Heart left ventricle (tissue), 16 donors: ENCODE results near the gene DPYSL3. TPM values are rescaled to one million over a fixed set of nuclear protein-coding genes. Genes with fewer than 3 reads are reported as not detected.

Source experiments
- ATAC-seq, 4 donors: fragments of 200-7000 bp; cut with Tn5 transposase; one replicate each; pipeline ENCODE4 v1.9.1; 2020 to 2022; ENCODE audit warnings: moderate library complexity in 4 of 4, mild to moderate bottlenecking in 3 of 4, moderate number of reproducible peaks in 1 of 4
- DNase-seq, 5 donors: peaks; one replicate each; pipeline ENCODE4 v3.0.0-alpha.2; 2020
- H3K27ac ChIP-seq, 12 donors: fragments of 200-600 bp; sonication (generic) in 4 of 12; one replicate each; pipeline versions ENCODE4 v1.5.0 to v1.8.0; 2016 to 2022; ENCODE audit warnings: mild to moderate bottlenecking in 2 of 12
- H3K27me3 ChIP-seq, 9 donors: fragments of 200-600 bp; sonication (generic) in 2 of 9; one replicate each; pipeline versions ENCODE4 v1.5.1 to v1.8.0; 2016 to 2022; ENCODE audit warnings: mild to moderate bottlenecking in 3 of 9
- H3K36me3 ChIP-seq, 9 donors: fragments of 200-600 bp; sonication (generic) in 2 of 9; one replicate each; pipeline versions ENCODE4 v1.5.0 to v1.8.0; 2018 to 2022; ENCODE audit warnings: mild to moderate bottlenecking in 2 of 9
- H3K4me1 ChIP-seq, 12 donors: fragments of 200-600 bp; sonication (generic) in 4 of 12; one replicate each; pipeline versions ENCODE4 v1.5.0 to v1.8.0; 2016 to 2022; ENCODE audit warnings: mild to moderate bottlenecking in 3 of 12
- H3K4me3 ChIP-seq, 12 donors: fragments of 200-600 bp; sonication (generic) in 4 of 12; one replicate each; pipeline versions ENCODE4 v1.5.0 to v1.8.0; 2017 to 2022; ENCODE audit warnings: mild to moderate bottlenecking in 9 of 12, moderate library complexity in 4 of 12
- H3K9me3 ChIP-seq, 12 donors: fragments of 200-600 bp; sonication (generic) in 4 of 12; one replicate each; pipeline versions ENCODE4 v1.5.0 to v1.8.0; 2016 to 2022; ENCODE audit warnings: mild to moderate bottlenecking in 1 of 12
- POLR2A ChIP-seq, 2 donors: fragments of 450-650 bp; IDR thresholded peaks; one replicate each; pipeline ENCODE4 v1.6.1; 2017; ENCODE audit warnings: antibody characterized with exemption in 2 of 2, mild to moderate bottlenecking in 2 of 2, moderate library complexity in 2 of 2
- WGBS, 4 donors: extraction: QIAGEN DNeasy Blood & Tissue Kit in 2 of 4; methylation state at CpG; one replicate each; pipeline versions ENCODE4 v1.1.5 to v1.1.7; 2013 to 2018; 5-methylcytosine and 5-hydroxymethylcytosine counted together
- intact Hi-C, 10 donors: fragments of 100-400 bp; cut with DNase I; formaldehyde crosslinking; loops; one replicate each; pipeline versions ENCODE4 v1.11.1 to v1.14.2; 2022
- polyA plus RNA-seq, 2 donors: library from polyadenylated mRNA; stranded (reverse); fragments of 200-250 nt; gene quantifications; one replicate each; pipeline ENCODE4 v1.2.3, GENCODE V29; 2013
- total RNA-seq, 9 donors: library from RNA; depleted of rRNA in 2 of 9; stranded (reverse); fragments of >200 nt in 2 of 9; fragmentation: NEBNext Ultra II Directional in 3 of 9; extraction: Animal tissue kit (Norgen Biotek cat#: 25700) in 3 of 9; gene quantifications; one replicate each; pipeline versions ENCODE4 v1.1.0 to v1.2.4, GENCODE V29; 2016 to 2023
- TF ChIP-seq, protein P1 (sequence below), 12 donors: fragments of 200-600 bp; sonication (generic) in 4 of 12; IDR thresholded peaks; one replicate each; pipeline versions ENCODE4 v1.5.0 to v1.8.0; 2018 to 2022; ENCODE audit warnings: antibody characterized with exemption in 12 of 12, mild to moderate bottlenecking in 5 of 12
- donor health status: ischemic (EF 13 %, LVEDD 7.1; RV severe dilation, severe dysfunction).
- donor health status: healthy with polysubstance abuse.
- donor health status: DM: no; HTN: yes; CAD: no.
- donor health status: DM: no; HTN: no; CAD: no.
- donor health status: ischemic (EF 25% LVEDD 6.9; RV normal size, moderate dysfunction).
- donor health status: ischemic (EF 25% LVEDD 5.7; RV mildly dilated, moderate dysfunction).
- donor health status: healthy.
- donor health status: DM: yes; HTN: yes; CAD: no.
- donor health status: ischemic (EF 35%, LVEDD 5.7; RV mildly dilated, moderate dysfunction).
- donor health status: nonischemic (EF 11% LVEDD 7.7; RV severe dilation, severe dysfunction).
- donor health status: DM: yes; HTN: yes; CAD: no.
- donor health status: PGD.
- donor health status: ischemic (EF 29% LVEDD 5.4; RV normal size, mild dysfunction).
- donor health status: nonischemic (EF 23%, LVEDD 6.1; RV moderate dilation, normal function).

DPYSL3 gene
- total and polyA plus RNA-seq, 11 donors: 7.9 to 54.7 (median 20.6) TPM

DNA sequence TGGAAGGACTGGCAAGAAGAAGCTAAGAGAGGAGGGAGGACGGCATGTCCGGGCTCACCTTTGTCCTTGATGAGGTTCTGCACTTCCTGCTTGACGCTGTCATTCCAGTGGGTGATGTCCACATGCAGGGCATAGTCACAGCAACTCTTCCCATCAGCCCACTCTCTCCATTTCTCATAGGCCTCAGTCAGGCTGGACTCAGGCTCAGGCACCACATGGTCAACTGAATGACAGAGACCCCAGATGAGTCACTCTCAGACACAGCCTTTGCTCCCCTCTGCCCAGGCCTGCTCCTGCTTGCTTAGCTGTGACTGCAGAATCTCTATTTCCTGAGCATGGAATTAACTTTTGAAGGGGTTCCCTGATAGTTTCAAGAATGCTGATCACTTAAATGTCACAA, 94.2 kb downstream of the DPYSL3 start:
- no peaks in the 10 kb centered on the region for H3K27me3 ChIP-seq
- peaks cover 0 to 58% (median 10%) of the 10 kb centered on the region in 9 donors for H3K36me3 ChIP-seq
- intact Hi-C loops: no loop called here
- TF ChIP-seq POLR2A (IDR thresholded peaks at IDR 0.05): no peak
- TF ChIP-seq, protein P1, sequence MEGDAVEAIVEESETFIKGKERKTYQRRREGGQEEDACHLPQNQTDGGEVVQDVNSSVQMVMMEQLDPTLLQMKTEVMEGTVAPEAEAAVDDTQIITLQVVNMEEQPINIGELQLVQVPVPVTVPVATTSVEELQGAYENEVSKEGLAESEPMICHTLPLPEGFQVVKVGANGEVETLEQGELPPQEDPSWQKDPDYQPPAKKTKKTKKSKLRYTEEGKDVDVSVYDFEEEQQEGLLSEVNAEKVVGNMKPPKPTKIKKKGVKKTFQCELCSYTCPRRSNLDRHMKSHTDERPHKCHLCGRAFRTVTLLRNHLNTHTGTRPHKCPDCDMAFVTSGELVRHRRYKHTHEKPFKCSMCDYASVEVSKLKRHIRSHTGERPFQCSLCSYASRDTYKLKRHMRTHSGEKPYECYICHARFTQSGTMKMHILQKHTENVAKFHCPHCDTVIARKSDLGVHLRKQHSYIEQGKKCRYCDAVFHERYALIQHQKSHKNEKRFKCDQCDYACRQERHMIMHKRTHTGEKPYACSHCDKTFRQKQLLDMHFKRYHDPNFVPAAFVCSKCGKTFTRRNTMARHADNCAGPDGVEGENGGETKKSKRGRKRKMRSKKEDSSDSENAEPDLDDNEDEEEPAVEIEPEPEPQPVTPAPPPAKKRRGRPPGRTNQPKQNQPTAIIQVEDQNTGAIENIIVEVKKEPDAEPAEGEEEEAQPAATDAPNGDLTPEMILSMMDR (IDR thresholded peaks at IDR 0.05): no peak
- H3K9me3 ChIP-seq: no peaks in the 10 kb centered on the region
- H3K4me3 ChIP-seq: no peak overlapping the region
- peak overlapping the region in 1 of 12 donors; percentile 76 for H3K27ac ChIP-seq
- H3K4me1 ChIP-seq: peaks cover 0 to 45% (median 13%) of the 10 kb centered on the region in 12 donors
- ATAC-seq: no peak
- no peak for DNase-seq
- WGBS, 4 donors: 86 to 96% (median 95%) methylated on average over 3 of the region's 3 CpGs

DNA sequence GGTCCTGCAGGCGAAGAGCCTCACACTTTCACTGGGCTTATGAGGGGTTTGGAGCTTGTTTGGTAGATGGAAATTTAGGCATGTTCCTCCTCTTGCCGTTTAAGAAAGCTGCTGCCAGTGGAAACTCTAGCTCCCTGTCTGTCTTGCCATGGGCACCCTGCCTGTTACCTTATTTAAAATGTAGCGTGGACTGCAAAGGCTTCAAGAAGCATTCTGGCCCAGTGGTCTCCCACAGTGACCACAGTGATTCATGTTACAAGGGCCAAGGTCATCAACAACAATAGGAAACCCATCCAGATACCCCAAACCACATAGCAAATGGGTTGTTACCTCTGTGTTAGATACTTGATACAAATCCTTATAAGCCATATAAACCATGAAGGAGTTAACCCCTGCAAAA, 96.6 kb downstream of the DPYSL3 start:
- intact Hi-C loops: no loop called here
- DNase-seq (no peak), ATAC-seq (no peak)
- H3K9me3 ChIP-seq: no peaks in the 10 kb centered on the region
- no peak for TF ChIP-seq POLR2A (IDR thresholded peaks at IDR 0.05)
- TF ChIP-seq, protein P1 (IDR thresholded peaks at IDR 0.05): no peak
- no peak overlapping the region for H3K4me3 ChIP-seq
- H3K36me3 ChIP-seq: peaks cover 0 to 78% (median 13%) of the 10 kb centered on the region in 9 donors
- H3K4me1 ChIP-seq: peaks cover 0 to 46% (median 13%) of the 10 kb centered on the region in 12 donors
- no peaks in the 10 kb centered on the region for H3K27me3 ChIP-seq
- WGBS, 4 donors: 89 to 97% (median 91%) methylated on average over 3 of the region's 3 CpGs
- H3K27ac ChIP-seq: peak overlapping the region in 1 of 12 donors; percentile 75

DNA sequence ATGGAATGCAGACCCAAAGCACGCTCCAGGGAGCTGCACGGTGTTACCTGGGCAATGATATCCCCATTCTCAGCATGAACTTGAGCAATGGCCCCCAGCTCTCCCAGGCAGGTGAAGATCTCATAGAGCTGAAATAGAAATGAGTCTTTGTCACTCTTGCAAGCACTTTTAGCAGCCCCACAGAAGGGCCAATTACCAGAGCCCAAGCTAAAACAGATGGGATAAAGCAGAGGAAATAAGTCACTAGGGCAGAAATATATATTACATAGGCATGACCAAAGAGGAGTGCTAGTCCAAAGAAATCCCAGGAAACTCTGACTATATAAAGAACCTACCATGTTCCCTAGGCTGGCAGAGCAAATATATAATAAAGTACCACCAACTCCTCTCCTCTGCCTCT, 97.3 kb downstream of the DPYSL3 start:
- DNase-seq (no peak), ATAC-seq (no peak)
- intact Hi-C loops: no loop called here
- Histone ChIP-seq H3K36me3 (peaks cover 0 to 78% (median 21%) of the 10 kb centered on the region in 9 donors), H3K4me3 (no peak overlapping the region), H3K27ac (peak overlapping the region in 1 of 12 donors; percentile 75), H3K9me3 (no peaks in the 10 kb centered on the region), H3K27me3 (no peaks in the 10 kb centered on the region), H3K4me1 (peaks cover 0 to 44% (median 12%) of the 10 kb centered on the region in 12 donors)
- WGBS, 4 donors: 94 to 100% (median 96%) methylated on average over 2 of the region's 2 CpGs
- no peak for TF ChIP-seq POLR2A (IDR thresholded peaks at IDR 0.05)
- TF ChIP-seq, protein P1 (IDR thresholded peaks at IDR 0.05): no peak

DNA sequence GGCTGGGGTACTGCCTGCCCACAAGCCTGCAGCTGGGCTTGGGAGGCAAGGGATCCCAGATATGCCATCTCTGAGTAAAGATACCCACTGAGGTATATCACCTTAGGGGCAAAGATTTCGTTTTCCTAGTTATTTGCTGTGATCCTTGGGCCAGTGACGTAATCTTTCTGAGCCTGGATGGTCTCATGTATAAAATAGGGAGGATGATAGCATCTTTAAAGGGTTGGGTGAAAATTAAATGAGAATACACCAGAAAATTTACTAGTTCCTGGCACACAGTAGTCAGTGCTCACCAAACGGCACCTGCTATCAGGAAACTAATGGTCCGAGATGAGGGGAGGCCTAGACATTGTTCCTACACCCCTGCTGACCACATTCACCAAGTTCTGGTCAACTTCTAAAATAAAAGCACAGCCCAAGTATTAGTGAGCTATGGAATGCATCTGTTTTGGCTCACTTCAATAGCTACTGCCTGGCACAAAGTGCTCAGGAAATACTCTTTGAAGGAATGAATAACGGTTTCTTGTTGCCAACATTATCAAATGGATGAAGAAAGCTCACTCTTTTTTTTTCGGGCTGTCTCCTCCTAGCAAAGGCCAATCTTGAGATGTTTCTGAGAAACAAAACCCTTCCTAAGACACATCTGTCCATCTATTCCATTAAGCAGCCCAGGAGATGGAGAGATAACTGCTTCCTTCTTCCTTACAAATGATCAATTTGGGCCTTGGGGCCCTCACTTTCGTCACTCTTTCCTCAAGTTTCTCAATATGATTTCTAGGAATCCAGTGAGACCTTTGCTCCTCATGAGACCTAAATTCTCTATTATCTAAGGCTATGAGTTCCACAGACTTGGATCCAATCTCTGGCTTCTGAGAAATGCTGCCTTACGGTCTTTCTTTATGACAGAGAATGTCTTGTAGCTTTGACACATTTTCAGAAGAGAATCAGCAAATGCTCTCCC, 98.2 kb downstream of the DPYSL3 start:
- intact Hi-C loops: no loop called here
- TF ChIP-seq, protein P1 (IDR thresholded peaks at IDR 0.05): no peak
- no peak for TF ChIP-seq POLR2A (IDR thresholded peaks at IDR 0.05)
- Histone ChIP-seq H3K27me3 (no peaks in the 10 kb centered on the region), H3K4me3 (no peak overlapping the region), H3K4me1 (peaks cover 0 to 44% (median 17%) of the 10 kb centered on the region in 12 donors), H3K27ac (peak overlapping the region in 7 of 12 donors; percentile 18 to 75 (median 27)), H3K9me3 (no peaks in the 10 kb centered on the region), H3K36me3 (peaks cover 0 to 87% (median 23%) of the 10 kb centered on the region in 9 donors)
- 70 to 79% (median 74%) methylated on average over 8 of the region's 8 CpGs for WGBS, 4 donors
- ATAC-seq (peak in 1 of 4 donors; percentile 7), DNase-seq (no peak)
